Ecto neural progenitor cell (in vitro differentiated cells): ENCODE measurements around the gene DTX3.
"Not testable (repeated sequence)": the region's sequence is repeated elsewhere in the genome, so short reads cannot be mapped to it uniquely, and the experiment has no call there.

ENCODE experiments used
- DNase-seq: peaks from one replicate; pipeline ENCODE4 v3.0.0-alpha.2; 2018; ENCODE audit warnings: low spot score

Gene DTX3

GRCh38 chr12:57604454-57604991, at the start of gene DTX3:
Gene DTX3 (plus strand): TSS chr12:57604824. CDS start chr12:57606518, 1,694 bp downstream.
- peak; percentile 84 for DNase-seq

- DNase-seq = no peak
These were observed 49.7 kb upstream of the DTX3 start for GRCh38 chr12:57554897-57555296.

- DNase-seq = no peak
These were observed 45.8 kb upstream of the DTX3 start for GRCh38 chr12:57558864-57559263.

- DNase-seq = no peak
These were observed 44.1 kb upstream of the DTX3 start for GRCh38 chr12:57560516-57560915.

GRCh38 chr12:57561117-57561516, 43.5 kb upstream of the DTX3 start:
- DNase-seq = not testable (repeated sequence)

- no peak for DNase-seq
These were observed 41.3 kb upstream of the DTX3 start for GRCh38 chr12:57563358-57563757.

- DNase-seq = no peak
These were observed 40.4 kb upstream of the DTX3 start for GRCh38 chr12:57564178-57564740.

- no peak for DNase-seq
These were observed 35.8 kb upstream of the DTX3 start for GRCh38 chr12:57568838-57569237.

- no peak for DNase-seq
These were observed 34.8 kb upstream of the DTX3 start for GRCh38 chr12:57569858-57570257.

DNA sequence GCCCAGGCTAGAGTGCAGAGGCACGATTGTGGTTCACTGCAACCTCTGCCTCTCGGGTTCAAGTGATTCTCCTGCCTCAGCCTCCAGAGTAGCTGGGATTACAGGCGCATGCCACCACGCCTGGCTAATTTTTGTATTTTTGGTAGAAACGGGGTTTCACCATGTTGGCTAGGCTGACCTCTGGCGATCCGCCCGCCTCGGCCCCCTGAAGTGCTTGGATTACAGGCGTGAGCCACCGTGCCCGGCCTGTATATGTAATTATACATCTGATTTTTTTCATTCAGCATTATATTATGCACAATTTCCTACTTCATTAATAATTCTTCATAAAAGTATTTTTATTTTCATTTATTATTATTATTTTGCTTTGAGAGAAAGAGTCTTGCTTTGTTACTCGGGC, 34.2 kb upstream of the DTX3 start:
- not testable (repeated sequence) for DNase-seq

- no peak for DNase-seq
These were observed 32.5 kb upstream of the DTX3 start for GRCh38 chr12:57571926-57572762.

- DNase-seq = no peak
These were observed 29.8 kb upstream of the DTX3 start for GRCh38 chr12:57574795-57575194.

GRCh38 chr12:57575771-57576612, 28.6 kb upstream of the DTX3 start:
- DNase-seq = no peak

GRCh38 chr12:57576613-57577160, 27.9 kb upstream of the DTX3 start:
- no peak for DNase-seq

DNA sequence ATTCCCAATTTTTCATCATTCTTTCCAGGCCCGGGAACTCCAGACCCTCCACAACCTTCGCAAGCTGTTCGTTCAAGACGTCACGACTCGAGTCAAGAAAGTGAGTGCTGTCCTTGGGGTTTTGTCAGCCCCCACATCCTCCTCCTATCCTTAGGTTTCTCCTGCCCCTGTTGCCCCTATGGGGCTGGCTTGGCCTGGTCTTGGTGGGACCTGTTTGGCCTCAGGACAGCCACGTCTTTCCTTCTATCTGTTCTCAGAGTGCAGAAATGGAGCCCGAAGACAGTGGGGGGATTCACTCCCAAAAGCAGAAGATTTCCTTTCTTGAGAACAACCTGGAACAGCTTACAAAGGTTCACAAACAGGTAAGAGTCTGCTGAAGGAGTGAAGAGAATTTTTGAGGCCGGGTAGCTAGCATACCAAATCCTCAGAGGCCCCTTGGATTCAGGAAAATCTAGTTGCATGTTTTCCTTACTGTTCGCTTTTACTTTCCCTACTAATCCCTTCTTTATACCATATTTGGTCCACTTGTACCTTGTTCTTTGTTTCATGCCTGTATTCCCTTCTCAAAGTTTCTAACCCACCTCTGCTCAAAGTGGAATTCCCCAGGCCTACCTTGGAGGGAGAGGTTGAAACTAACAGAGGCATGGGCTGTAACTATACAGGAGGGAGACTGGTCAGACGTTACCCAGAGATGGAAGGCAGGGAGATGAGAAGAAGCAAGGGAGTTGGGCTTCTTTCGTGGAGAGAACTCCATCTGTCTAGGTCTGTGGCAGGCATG, 26.5 kb upstream of the DTX3 start:
- no peak for DNase-seq

DNA sequence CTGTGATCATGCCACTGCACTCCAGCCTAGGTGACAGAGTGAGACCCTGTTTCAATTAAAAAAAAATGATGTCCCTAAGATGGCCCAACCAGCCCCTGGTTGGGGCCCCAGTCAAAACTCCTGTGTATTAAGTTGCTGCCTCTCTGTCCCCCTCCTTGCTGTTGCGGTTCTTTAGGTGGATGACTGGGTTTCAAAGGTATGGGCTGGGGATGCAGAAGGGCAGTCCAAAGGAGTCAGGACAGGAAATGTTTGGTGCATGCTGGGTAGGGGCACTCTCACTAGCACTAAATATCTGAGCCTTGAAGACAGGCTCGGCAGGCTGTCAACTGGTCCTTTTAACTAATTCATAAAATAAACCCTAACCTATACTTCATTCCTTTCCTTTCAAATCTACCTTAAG, 25.6 kb upstream of the DTX3 start:
- no peak for DNase-seq

- no peak for DNase-seq
These were observed 24.8 kb upstream of the DTX3 start for GRCh38 chr12:57579677-57580465.

DNA sequence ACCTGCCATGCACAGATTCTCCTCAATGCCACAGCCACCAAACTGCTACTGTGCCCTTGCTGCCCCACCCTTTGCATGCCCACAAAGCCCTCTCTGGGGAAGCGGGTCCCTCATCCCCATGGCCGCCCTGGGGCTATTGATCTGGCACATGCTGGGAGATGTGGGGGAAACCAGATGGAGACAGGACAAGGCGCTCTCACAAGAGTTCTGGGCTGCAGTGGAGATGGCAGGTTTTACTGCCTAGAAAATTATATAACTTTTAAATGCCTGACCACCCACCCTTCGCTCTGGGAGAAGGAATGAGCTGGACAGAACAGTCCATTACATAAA, 24.2 kb upstream of the DTX3 start:
- DNase-seq = no peak

- DNase-seq = no peak
These were observed 22.8 kb upstream of the DTX3 start for GRCh38 chr12:57581802-57582201.

GRCh38 chr12:57582440-57582839, 22.2 kb upstream of the DTX3 start:
- no peak for DNase-seq
